GM10847 (cell line): ENCODE results near the gene VILL.

Experiments
- POLR2A ChIP-seq: IDR thresholded peaks from 2 replicates; pipeline ENCODE4 v1.6.1; 2011; ENCODE audit not compliant: insufficient read length; ENCODE audit errors: extremely low read depth

Gene VILL

GRCh38 chr3:37990527-37990926, at the start of gene VILL:
Gene VILL (plus strand): TSS chr3:37990786. CDS start chr3:37993673, 2,887 bp downstream.
- no peak for TF ChIP-seq POLR2A

GRCh38 chr3:37941608-37942508, 48.7 kb upstream of the VILL start:
- TF ChIP-seq POLR2A = no peak

GRCh38 chr3:37942646-37943045, 47.9 kb upstream of the VILL start:
- no peak for TF ChIP-seq POLR2A

GRCh38 chr3:37943126-37943525, 47.5 kb upstream of the VILL start:
- no peak for TF ChIP-seq POLR2A

- no peak for TF ChIP-seq POLR2A
Measured at GRCh38 chr3:37943631-37944314, 46.8 kb upstream of the VILL start.

- no peak for TF ChIP-seq POLR2A
Measured at GRCh38 chr3:37944391-37944842, 46.2 kb upstream of the VILL start.

GRCh38 chr3:37945156-37945806, 45.3 kb upstream of the VILL start:
- TF ChIP-seq POLR2A = no peak

- TF ChIP-seq POLR2A = no peak
Measured at GRCh38 chr3:37945807-37946530, 44.6 kb upstream of the VILL start.

- TF ChIP-seq POLR2A = no peak
Measured at GRCh38 chr3:37946531-37946889, 44.1 kb upstream of the VILL start.

GRCh38 chr3:37949866-37950265, 40.7 kb upstream of the VILL start:
- TF ChIP-seq POLR2A = no peak

- TF ChIP-seq POLR2A = no peak
Measured at GRCh38 chr3:37952564-37952963, 38.0 kb upstream of the VILL start.

GRCh38 chr3:37953226-37953625, 37.4 kb upstream of the VILL start:
- no peak for TF ChIP-seq POLR2A

GRCh38 chr3:37953707-37954394, 36.7 kb upstream of the VILL start:
- TF ChIP-seq POLR2A = no peak

GRCh38 chr3:37954881-37955280, 35.7 kb upstream of the VILL start:
- no peak for TF ChIP-seq POLR2A
